GM18907 (cell line): Measurements from ENCODE around the gene LILRB5.
"Not testable (repeated sequence)": the region's sequence is repeated elsewhere in the genome, so short reads cannot be mapped to it uniquely, and the experiment has no call there.

ENCODE experiments used
- ATAC-seq: cut with Tn5 transposase; IDR thresholded peaks from one replicate; pipeline ENCODE4 v1.9.1; 2021; ENCODE audit warnings: mild to moderate bottlenecking, moderate library complexity; ENCODE audit not compliant: unreplicated experiment

Gene LILRB5

DNA sequence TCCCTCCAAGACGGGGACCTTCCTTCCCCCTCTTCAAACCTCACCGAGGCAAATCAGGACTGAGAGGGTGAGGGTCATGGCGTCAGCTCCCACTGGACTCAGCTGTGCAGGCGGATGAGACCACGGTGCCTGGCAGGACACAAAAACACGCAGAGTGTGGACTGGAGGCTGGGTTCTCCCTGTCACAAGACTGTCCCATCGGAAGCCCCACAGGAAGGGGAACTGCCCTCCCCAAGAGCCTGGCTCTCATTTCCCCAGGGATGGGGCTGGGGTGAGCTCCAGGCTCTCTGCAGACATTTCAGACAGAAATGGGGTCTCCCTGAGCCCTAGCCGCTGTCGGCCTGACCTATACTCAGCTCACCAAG, at the start of gene LILRB5:
TSS of gene LILRB5 (minus strand) at position 158 of the 365 bp plus-strand sequence. CDS start at position 78, 80 bp downstream.
- no peak for ATAC-seq

DNA sequence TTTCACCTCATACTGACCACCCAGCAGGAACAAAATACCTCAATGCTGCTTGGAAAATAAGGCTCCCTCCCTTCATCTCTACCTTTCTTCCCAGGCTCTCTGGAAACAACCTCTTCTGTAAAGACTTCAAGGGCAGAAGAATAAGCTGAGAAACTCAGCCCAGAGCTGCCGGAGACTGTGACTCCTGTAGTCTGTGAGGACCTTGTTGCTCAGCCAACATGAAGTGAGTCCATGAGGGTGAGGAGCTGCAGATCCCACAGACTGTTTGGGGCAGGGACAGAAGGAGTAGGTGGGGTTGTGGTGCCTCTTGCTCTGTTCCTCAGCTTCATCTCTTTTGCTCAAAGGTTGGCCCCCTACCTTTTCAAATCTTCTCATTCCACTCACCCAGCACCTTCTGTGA, 48.1 kb upstream of the LILRB5 start:
- ATAC-seq: no peak

DNA sequence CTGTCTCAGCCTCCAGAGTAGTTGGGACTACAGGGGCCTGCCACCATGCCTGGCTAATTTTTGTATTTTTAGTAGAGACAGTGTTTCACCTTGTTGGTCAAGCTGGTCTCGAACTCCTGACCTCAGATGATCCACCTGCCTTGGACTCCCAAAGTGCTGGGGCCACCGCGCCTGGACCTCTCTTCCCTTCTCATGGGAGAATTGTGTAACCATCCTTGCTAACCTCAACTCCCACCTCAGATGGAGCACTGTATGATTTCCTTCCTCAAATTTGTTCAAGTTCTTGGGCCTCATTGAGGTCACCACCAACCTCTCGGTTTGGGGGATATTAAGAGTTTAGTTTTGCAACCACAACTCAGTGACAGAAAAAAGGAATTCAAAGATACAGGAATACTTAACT, 45.2 kb upstream of the LILRB5 start:
- ATAC-seq: no peak

DNA sequence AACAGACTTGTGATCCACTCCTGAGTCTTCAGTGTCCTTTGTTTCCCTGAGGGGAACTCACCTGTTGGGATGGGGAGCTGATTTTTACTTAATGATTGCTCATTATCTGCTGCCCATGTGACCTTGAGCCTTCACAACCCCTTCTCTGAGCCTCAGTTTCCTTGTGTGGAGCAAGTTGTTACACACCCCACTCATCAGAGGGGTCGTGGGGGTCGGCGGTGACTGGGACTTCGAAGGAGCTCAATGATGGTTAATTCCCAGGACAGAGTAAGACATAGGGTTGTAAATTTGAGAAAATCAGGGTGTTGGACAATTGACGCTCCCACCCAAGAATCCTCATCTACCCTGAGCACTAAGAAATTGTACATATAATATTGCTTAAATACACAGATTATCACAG, 42.4 kb upstream of the LILRB5 start:
- no peak for ATAC-seq

DNA sequence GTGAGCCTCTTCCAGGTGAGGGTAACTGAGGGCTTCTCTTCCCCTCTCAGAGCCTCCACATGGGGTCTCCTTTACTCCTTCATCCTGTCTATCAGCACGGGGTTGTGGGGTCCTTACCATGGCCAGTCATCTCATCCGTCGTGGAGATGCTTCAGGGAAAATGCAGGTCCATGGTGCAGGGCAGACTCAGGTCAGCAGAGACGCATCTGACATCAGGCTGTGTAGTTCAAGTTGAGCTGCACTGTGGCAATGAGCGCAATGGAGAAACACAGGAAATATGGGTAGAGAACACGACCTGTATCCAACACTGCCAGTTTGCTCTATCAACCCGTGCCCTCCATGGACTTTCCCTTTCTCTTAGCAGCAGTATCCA, 42.0 kb upstream of the LILRB5 start:
- no peak for ATAC-seq

DNA sequence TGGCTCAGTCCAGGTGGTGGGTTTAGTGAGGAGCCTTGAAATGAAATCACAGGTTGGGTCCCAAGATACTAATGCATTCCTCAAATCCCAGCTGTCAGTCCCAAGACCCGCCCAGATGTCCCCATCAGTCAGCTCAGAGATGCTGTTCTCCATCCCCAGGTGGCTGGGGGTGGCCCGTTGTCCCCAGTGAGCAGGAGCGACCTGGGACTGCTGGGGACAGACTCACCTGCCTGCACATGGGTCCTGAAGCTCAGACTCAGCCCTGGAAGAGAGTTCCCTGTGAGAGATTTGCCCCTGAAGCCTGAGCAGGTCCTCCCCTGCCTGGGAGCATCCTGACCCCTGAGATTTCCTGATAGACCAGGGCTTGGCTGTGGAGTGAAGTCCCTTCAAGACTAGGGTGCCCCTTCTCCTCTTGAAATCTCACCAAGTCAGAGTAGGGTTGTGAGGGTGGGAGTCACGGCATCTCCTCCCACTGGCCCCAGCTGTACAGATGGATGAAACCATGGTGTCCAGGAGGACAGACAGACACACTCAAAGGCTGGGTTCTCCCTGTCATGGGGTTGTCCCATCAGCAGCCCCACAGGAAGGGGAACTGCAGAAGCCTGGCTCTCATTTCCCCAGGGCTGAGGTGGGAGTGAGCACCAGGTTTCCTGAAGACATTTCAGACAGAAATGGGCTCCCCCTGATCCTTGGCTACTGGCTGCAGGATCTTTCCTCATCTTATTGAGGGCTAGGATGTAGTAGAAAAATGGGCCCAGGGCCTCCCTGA, 41.5 kb upstream of the LILRB5 start:
- no peak for ATAC-seq

DNA sequence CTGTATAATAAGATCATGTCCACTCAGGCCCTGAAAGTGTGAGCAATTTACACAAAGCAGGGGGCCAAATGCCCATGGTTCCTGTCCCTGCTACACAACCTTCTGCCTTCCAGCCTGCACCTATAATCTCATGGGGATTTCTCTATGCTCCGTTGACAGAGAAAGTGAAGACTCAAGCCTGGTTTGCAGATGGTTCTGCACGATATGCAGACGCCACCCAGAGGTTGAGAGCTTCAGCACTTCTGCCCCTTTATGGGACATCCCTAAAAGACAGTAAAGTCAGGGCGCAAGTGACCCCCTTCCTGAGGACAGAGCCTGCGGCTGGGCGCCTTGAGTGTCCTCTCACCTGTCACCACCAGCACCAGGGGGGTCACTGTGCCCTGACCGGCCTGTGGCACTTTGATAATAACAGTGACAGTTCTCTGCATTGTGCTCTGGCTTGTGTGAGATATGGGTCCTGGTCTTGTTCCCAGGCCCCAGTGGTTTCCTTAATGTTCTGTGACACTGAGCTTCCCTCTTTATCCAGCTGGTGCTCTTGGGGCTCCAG, 40.8 kb upstream of the LILRB5 start:
- no peak for ATAC-seq

DNA sequence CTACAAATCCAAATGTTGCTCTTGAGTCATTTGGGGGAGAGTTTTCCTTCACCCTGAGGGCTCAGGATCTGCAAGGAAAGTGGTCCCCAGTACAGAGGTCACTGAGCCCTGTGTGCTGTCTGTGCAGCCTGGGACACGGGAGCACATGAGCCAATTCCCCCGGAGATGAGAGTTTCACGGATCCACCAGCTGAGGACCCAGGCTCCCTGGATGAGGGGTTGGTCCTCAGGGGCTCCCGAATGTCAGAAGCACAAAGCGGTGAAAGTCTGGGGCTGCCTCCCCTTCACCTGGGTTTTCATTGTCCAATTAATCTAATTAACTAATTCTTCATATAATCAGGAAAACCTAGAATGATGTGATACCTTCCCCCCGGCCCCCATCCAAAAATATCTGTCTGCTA, 37.5 kb upstream of the LILRB5 start:
- ATAC-seq: no peak

DNA sequence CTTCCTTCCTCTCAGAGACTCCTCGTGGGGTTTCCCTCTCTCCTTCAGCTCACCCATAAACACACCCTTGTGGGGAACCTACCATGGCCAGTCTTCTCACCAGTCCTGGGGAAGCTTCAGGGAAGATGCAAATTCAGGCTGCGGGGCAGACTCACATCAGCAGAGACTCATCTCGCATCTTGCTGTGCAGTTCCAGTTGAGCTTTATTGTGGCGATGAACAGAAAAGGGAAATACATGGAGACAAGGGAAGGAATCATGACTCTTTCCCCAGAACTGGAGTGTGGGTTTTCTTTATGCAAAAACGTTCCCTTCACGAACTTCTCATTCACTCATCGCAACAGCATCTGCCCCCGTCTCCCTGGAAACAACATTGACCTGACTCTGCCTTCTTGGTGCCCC, 32.1 kb upstream of the LILRB5 start:
- not testable (repeated sequence) for ATAC-seq

DNA sequence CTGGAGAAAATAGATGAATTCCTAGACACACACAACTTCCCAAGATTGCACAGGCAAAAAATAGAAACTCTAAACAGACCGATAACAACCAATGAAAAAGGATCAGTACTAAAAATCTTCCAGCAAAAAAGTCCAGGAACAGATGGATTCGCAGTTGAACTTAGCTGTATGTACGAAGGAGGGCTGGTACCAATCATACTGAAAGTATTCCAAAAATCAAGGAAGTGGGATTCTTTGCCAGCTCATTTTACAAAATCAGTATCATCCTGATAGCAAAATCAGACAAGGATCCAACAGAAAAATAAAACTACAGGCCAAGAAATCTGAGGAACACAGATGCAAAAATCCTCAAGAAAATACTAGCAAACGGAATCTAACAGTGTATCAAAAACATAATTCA, 30.4 kb upstream of the LILRB5 start:
- ATAC-seq: no peak

DNA sequence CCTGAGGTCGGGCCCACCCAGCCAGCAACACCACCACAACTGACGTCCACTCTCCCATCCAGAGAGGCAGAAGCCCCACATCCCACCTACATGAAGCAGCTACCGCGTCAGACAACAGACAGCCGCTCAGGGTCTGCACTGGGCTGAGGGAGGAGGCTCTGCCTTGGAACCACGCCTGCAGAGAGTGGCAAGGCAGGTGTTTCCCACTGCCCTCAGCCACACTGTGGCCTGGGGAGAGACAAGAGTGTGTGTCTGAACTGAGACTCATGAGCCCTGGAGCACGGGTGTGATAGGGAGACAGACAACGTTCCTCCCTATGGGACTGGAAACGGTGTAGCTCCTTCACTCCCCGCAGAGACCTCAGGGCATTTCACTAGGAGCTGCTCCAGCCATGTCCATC, 29.2 kb upstream of the LILRB5 start:
- not testable (repeated sequence) for ATAC-seq

DNA sequence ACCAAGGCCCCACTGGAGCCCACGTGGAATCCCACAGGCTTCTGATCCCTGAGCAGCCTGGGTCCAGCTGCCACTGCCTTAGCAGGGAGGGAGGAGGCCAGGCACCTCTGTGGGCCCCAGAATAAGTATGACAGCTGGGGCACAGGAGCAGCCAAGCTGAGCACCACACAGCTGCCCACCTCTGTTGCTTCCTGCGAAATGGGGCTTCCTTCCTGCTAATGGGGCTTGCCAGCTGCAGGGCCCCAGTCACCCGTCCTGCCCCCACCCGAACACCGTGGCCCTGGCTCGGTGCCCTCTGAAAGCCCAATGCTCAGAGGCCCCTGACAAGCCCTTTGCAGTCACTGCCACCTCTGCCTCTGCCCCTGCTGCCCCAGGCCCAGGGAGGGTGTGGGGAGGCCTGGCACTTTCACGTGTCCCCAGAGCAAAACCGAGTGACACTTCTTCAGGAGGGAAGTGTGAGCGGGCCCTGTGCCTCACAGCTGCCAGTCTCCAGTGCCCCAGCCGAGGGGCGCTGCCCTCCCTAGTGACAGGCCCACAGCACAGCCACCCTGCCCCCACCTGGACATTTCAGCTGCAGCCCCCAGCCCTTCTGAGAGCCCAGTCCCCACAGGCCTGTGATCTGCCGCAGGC, 28.5 kb upstream of the LILRB5 start:
- ATAC-seq: not testable (repeated sequence)

DNA sequence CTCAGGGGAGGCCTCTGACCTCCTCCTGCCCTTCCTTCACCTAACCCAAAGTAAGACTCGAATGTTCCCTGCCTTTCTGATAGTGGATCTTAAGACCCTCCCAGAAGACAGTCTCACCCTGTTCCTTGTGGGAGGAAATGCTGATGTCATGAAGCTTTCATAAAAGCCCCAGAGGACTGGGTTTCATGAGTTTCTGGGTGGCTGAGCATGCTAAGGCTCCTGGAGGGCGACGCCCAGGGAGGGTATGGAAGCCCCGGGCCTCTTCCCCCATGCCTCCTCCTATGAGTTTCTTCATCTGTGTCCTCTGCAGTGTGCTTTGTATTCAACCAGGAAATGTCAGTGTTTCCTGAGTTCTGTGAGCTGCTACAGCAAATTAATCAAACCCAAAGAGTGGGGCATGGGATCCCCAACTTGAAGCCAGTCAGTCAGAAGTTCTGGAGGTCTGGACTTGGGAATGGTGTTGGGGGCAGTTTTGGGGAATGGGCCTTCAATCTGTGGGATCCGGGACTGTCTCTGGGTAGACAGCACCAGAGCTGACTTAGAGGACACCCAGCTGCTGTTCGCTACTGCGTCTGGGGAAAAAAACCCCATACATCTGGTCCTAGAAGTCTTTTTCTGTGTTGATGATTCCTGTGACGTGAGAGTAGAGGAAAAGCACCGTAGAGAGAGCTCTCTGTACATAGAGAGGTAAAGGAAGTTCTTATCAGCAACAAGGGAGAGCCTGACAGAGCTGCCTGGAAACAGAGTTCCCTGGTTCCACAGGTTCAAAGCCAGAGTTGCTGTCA, 25.8 kb upstream of the LILRB5 start:
- no peak for ATAC-seq

DNA sequence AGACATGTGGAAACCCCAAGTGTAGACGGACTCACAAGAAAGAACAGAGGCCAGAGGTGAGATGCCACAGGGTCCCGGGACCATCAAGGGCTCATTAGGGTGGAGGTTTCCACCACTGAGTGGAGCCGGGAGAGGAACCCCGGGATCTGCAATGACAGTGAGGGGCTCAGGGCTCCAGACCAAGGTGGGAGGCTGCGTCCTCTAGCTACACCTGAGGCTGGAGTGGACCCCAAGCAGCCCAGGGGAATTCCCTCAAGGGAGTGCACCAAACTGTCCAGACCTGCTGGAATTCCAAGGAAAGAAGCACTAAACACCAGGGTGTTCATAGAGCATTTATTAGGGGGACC, 24.6 kb upstream of the LILRB5 start:
- not testable (repeated sequence) for ATAC-seq

DNA sequence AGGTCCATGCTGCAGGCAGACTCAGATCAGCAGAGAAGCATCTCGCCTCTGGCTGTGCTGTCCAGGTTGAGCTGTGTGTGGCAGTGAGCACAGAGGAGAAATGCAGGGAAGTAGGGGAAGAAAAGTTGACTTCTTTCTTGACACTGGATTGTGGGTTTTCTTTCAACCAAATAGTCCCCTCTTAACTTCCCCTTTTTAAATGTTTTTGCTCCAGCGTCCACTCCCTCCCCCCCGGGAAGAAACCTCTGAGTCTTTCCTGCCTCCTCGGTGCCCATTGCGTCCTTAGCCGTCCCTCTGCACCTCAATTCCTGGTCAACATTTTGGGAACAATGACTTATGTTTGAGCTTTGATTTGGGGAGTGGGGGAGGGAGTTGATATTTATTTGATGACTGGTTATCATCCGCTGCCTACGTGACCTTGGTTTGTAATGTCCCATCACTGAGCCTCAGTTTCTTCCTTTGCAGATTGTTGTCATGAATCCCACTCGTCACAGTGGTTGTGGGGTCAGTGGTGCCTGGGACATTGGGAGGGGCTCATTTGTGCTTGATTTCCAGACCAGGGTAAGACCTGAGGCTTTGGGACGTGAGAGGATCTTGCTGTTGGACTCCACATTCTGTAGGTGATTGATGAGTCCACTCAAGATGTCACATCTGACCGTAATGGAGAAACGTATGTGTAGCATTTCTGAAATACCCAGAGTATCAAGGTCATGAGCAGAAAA, 24.1 kb upstream of the LILRB5 start, which contains the start of gene LILRB2:
TSS of gene LILRB2 (minus strand) at position 104 of the 722 bp plus-strand sequence. CDS start 614 bp downstream, outside the sequence.
- no peak for ATAC-seq

DNA sequence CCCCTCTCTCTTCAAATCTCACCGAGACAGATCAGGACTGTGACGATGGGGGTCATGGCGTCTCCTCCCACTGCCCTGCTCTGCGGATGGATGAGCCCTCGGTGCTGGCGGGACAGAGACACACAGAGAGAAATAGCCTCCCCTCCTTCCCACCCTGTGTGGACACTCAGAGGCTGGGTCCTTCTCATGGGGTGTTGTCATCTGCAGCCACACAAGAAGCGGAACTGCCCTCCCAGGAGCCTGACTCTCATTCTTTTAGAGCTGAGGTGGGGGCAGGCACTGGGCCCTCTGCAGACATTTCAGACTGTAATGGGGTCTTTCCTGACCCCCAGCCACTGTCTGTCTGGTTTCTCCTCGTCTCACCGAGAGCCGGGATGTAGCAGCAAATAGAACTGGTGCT, 23.4 kb upstream of the LILRB5 start:
- ATAC-seq: not testable (repeated sequence)

DNA sequence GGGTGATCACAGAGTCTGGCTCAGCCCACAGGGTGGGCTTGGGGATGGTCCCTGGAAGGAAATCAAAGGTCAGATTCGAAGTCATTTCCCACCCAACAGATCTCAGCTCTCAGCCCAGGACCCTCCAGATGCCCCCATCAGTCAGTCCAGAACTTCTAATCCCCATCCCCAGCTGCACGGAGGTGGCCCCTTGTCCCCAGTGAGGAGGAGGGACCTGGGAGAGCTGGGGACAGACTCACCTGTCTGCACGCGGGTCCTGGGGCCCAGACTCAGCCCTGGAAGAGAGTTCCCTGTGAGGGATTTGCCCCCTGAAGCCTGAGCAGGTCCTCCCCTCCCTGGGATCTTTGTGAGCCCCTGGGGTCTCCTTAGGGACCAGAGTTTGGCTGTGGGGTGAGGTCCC, 23.0 kb upstream of the LILRB5 start:
- ATAC-seq: not testable (repeated sequence)

DNA sequence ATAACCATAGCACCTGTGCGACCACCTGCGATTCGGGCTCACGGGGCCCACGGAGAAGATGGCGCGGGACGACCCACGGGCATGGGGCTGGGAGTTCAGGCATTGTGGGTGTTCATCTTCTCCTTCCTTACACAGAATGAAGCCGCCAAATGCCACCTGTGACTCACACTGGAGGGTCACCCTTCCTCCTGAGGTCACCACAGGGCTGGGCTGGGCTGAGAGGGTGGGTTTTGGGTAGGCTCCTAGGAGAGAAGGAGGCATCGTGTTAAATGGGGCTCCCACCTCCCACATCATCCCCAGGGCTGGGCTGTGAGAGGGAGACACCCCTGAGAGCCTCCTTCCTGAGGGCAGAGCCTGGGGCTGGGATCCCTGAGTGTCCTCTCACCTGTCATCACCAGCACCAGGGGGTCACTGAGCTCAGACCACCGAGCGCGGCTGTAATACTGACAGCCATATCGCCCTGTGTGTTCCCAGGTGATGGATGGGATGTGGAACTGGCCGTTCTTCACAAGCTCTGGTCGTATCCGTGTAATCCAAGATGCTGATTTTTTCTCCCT, 22.4 kb upstream of the LILRB5 start:
- no peak for ATAC-seq

DNA sequence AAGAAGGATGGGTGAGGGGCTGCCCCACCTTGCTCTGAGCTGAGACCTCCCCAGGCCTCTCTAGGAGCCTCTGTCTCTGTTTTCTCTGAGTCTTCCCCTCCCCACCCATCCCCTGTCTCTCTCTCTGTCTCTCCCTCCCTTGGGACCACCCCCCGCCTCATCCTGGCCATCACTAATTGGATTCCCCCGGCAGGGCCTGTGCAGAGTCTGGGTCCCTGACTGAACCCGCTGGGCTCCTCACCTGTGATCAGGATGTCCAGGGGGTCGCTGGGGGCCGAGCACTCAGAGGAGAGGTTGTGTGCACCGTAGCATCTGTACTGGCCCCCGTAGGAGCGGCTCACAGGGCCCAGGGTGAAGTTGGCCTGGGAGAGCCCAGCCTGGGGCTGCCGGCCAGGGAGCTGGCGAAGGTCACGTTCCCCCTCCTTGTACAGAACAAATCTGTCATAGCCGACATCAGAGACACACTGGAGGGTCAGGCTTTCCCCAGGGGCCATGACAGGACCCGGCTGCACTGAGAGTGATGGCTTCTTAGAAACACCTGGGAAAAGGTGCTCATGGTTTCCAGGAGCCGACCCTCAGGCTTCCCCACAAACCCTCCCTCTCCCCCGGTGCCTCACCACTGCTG, 21.6 kb upstream of the LILRB5 start:
- not testable (repeated sequence) for ATAC-seq

DNA sequence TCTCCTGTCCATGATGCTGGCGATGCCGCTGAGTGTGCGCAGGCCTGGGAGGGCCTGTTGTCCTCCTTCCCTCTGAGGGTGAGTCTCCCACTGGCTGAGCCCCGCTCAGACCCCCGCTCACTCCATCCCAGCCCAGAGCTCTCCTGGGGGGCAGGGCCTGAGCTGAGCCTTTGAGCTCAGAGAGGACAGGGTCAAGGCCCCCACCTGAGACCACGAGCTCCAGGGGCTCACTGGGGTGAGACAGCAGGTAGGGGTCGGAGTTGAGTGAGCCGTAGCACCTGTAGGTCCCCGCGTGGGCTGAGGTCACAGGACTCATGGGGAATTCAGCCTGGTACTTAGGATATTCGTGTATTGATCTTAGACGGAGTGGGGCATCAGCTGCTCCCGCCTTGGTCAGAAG, 21.0 kb upstream of the LILRB5 start:
- ATAC-seq: not testable (repeated sequence)
